ENCODE results near the gene SYCP3. TPM values are rescaled to one million over a fixed set of nuclear protein-coding genes. Genes with fewer than 3 reads are reported as not detected.

SYCP3 gene
- total RNA-seq, 1 donor from 2014 or later, result not detected

GRCh38 chr12:101680240-101680639, 59.0 kb downstream of the SYCP3 start:
- DNase-seq (ENCODE audit: low spot score), result no peak

Other genes starting within 250 kb of the SYCP3 start
- gene MYBPC1, start 144.5 kb downstream of the SYCP3 start, total RNA-seq, result 1.6 TPM
- 49.9 TPM for gene CHPT1, start 41.8 kb downstream of the SYCP3 start, total RNA-seq
- 57.0 TPM for gene GNPTAB, start 91.5 kb upstream of the SYCP3 start, total RNA-seq
- gene DRAM1, start 138.1 kb upstream of the SYCP3 start, total RNA-seq, result 16.4 TPM

Measured in ureter (tissue), 1 donor.